ENCODE measurements around the gene ISL2.
A peak's percentile ranks its signal among the peaks of the same experiment; 100 is the strongest.
"Not testable (repeated sequence)": the region's sequence is repeated elsewhere in the genome, so short reads cannot be mapped to it uniquely, and the experiment has no call there.

Gene ISL2

DNA sequence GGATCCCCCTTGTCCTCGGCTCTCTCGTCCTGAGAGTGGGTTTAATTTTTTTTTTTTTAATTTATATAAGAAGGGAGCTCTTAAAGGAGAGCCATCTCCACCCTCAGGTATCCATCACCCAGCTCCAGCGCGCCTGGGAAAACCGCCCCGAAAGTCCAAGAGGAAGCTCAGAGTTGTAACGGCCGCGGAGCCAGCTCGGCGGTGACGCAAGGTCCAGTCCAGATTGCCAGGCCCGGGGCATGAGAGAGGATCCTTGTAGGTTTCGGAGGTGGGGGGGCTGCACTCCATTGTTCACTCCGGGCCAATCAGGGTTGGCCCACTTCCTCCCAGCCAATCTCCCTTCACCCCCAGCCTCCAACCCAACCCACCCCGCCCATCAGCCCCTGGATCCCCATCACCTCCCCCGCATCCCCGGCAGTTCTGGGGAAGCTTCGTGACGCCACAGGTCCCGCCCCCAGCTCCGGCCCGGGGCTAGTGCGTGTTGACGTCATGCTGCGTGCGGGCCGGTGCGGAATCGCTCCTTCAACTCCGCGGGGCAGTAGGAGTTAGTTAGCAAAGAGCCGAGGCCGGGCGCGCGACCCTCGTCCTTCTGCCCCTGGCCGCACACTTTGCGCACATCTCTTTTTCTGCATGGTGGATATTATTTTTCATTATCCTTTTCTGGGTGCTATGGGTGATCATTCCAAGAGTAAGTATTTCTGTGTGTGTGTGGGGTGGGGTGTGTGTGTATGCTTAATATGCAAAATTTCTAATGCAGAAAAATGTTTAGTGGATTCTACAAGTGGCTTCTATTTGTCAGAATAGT, at the start of gene ISL2:
TSS of gene ISL2 (plus strand) at position 520 of the 805 bp plus-strand sequence. CDS start at position 631, 111 bp downstream.
- DNase-seq = peak; percentile 64

GRCh38 chr15:76289582-76289981, 47.0 kb upstream of the ISL2 start:
- DNase-seq = no peak

DNA sequence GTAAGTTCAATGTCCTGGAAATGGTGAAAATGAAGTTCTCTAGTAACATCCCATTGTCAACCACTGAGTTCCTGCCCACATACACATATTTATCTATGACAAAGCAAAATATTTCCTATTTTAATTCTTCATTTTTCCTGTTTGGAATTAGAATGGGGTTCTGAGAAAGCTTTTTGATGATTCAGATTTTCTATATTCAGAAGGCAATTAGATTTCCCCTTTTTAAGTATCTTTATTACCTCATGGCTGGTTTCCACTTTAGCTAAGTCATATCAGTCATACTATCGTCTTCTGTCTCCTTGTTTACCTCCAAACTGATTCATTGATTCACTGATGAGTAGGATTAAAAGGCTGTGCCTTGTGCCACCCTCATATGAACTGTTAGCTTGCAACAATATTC, 43.2 kb upstream of the ISL2 start:
- DNase-seq = no peak

- DNase-seq = not testable (repeated sequence)
Observed at GRCh38 chr15:76294463-76294862, 42.1 kb upstream of the ISL2 start.

GRCh38 chr15:76296849-76297248, 39.7 kb upstream of the ISL2 start:
- DNase-seq = no peak

- DNase-seq = not testable (repeated sequence)
Observed at GRCh38 chr15:76297951-76298350, 38.6 kb upstream of the ISL2 start.

DNA sequence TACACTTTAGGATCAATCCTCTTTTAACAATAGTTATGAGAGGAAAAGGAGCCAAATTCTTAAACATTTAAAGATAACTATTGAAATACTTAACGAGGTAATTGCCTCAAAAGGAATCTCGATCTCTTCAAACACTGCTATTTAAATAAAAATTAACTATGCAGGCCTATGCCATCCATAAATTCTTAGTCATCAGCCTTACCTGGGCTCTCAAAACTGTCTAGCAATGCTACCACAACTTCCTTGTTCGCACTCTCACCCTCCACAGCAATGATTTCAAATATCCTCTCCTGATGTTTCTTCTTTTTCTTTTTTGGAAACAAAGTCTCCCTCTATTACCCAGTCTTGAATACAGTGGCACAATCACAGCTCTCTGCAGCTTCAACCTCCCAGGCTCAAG, 37.6 kb upstream of the ISL2 start:
- DNase-seq = no peak

- DNase-seq = no peak
Observed at GRCh38 chr15:76299786-76300185, 36.8 kb upstream of the ISL2 start.

DNA sequence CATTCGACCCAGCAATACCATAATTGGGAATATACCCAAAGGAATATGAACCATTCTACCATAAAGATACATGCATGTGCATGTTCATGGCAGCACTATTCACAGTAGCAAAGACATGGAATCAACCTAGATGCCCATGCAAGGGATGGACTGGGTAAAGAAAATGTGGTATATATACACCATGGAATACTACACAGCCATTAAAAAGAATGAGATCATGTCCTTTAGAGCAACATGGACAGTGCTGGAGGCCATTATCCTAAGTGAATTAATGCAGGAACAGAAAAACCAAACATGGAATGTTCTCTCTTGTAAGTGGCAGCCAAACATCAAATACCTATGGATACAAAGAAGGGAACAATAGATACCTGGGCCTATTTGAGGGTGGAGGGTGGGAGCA, 32.7 kb upstream of the ISL2 start:
- DNase-seq = no peak

- no peak for DNase-seq
Observed at GRCh38 chr15:76309601-76310330, 26.8 kb upstream of the ISL2 start.

- no peak for DNase-seq
Observed at GRCh38 chr15:76310475-76311099, 26.0 kb upstream of the ISL2 start.

DNA sequence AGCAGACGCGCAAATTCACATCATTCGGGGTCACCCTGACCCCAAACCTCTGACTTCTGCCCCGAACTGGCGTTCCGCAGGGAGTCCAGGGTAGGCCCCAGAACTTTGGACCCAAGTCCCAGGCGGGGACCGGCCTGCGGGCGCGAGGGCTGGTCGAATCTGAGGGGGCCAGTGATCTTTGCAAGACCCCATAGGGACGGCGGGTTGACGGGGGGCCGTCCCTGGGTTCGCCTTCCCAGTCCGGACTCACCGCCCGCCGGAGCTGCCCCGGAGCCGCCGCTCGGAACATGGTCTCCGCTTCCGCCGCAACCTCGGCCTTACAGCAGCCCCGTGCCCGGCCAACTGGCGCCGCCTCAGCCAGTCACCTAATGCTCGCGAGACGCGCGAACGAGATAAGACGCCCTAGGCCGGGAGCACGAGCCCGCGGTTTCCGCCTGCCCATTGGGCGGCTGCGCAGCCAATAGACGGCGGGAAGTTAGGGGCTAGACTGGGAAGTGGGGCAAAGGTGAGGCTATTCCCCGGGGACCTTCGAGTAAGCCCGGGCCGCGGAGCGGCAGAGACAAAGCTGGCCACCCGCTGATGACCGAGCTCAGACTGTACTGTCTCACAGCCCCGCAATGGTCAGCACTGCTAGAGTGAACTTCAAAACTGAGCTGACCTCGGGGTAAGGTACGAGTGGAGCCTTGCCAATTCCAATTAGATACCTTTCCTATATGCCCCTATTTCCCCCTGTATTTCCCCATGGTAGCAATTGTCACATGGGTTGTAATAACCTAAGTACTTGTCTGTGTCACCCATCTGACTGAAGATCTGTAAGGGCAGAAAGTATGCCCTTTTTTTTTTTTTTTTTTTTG, 25.2 kb upstream of the ISL2 start, which contains the start of gene ETFA:
TSS of gene ETFA (minus strand) at position 370 of the 854 bp plus-strand sequence. CDS start at position 289, 81 bp downstream.
- DNase-seq = peak; percentile 85

DNA sequence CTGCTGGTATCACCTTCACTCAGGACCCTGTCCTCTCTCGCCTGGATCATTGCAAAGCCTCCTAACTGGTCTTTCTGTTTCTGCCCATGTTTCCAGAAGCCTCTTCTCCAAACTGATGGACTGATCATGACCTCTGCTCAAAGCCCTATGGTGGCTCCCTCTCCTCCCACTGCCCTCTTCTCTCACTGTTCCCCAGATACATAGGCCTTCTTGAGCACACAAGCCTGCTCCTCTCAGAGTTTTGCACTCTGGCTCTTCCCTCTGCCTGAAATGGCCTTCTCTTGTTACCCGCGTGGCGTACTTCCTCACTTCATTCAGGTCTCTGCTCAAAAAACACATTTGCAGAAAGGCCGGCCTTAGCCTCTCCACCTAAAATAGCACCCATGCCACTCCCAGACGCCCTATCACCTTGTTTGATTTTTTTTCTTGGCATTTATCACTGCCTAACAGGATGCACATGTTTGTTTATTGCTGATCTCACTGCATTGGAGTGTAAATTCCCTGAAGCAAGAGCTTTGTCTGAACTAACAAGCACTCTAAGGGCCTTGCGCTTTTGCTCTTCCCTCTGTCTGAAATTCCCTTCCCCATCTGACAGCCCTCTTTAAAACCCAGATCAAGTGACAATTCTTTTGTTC, 23.9 kb upstream of the ISL2 start:
- no peak for DNase-seq

DNA sequence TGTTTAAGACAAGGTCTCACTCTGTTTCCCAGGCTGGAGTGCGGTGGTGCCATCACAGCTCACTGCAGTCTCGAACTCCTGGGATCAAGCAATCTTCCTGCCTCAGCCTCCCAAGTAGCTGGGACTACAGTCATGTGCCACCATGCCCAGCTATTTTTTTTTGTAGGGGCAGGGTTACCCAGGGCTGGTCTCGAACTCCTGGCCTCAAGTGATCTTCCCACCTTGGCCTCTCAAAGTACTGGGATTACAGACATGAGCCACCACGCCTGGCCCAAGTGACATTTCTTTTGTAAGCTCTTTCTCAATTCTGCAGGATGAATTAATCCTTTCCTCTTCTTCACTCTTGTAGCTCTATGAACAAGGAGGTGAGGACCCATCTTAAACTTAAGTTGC, 23.4 kb upstream of the ISL2 start:
- DNase-seq = not testable (repeated sequence)

DNA sequence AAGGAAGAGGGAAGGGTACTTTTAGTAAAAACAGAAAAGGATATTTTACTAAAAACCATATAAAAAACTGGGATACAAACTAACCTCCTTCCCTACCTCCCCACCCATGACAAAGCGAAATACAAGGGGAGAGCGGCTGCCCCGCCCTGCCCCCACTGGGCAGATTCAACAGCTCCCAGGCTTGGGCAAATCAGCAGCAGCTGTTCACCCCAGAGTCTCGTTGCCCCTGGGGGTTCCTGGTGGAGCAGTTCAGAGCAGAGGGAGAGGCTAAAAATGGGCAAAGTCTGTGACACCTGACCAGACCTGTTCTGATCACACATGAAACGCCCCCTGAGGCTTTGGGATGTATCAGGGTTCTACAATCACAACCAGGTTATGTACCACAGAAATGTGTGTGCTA, 22.8 kb upstream of the ISL2 start:
- no peak for DNase-seq

DNA sequence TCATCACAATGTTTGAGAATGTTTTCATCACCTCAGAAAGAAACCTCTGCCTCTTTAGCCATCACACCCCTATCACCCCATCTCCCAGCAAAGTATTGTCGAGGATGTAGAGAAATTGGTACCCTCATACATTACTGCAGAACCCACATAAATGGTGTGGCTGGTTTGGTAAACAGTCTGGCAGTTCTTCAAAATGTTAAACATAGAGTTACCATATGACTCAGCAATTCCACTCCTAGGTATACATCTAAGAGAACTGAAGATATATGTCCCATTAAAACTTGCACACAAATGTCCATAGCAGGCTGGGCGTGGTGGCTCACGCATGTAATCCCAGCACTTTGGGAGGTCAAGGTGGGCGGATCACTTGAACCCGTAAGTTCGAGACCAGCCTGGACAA, 16.6 kb upstream of the ISL2 start:
- DNase-seq = no peak

- no peak for DNase-seq
Observed at GRCh38 chr15:76321171-76321570, 15.4 kb upstream of the ISL2 start.

GRCh38 chr15:76321602-76322001, 15.0 kb upstream of the ISL2 start:
- no peak for DNase-seq

DNA sequence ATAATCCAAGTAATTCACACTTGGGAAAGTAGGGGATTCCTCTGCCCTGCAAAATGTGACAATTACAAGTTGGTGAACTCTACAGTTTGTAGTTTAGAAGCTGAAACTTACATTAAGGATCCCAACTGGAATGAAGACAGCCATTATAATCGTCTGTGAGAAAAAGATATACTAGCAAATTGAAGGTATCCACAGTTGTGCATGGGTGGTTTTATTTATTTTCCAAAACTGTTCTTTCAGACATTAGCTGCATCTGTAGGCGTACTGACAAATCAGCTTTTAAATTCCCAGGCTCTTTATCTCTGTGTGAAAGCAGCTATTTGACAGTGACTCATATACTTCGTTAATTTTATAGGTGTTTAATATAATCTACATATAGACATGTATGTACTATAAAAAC, 12.5 kb upstream of the ISL2 start:
- DNase-seq = no peak

DNA sequence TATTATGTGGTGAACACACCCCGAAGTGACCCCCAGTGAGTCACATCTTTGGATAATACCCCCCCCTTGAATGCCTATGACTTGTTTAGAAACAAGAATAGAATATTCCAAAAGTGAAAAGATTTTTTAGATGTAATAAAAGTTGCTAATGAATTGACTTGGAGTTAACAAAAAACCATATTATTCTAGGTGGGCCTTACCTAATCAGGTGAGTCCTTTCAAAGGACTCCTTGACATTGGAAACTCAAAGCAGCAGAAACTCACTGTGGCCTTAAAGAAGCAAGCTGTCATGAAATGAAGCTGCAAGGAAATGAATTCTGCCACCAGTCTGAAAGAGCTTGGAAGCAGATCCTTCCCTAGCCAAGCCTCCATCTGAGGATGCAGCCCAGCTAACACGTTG, 10.9 kb upstream of the ISL2 start:
- DNase-seq = no peak

DNA sequence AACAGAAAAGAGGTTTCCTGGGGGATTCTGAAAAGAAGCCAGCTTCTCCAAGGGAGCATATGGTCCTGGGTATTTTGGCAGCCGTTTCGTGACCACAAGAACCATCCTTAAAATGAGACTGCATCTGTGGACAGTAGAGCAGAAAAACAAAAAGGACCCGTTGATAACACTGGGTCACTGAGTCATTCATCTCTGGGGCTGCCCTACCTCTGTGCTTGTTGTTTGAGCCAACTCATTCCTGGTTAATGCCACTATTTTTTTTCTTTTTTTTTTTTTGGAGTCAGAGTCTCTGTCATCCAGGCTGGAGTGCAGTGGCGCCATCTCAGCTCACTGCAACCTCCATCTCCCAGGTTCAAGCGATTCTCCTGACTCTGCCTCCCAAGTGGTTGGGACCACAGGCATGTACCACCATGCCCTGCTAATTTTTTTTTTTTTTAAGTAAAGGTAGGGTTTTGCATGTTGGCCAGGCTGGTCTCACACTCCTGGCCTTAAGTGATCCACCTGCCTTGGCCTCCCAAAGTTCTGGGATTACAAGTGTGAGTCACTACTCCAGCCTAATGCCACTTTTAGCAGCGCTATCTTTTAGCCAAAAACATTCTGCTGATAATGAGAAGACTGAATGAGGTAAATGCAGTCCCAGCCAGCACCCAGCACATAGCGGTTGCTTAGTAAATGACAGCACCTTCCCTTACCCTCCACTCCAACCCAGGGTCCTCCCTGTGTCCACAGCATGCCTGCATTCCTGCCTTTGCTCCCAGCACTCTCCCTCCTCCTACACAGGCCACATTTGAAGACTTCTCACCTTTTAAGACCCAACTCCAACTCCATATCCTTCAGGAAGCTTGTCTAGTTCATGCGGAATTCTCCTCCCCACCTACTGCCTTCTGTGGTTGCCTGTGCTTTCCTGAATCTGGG, 9.1 kb upstream of the ISL2 start:
- no peak for DNase-seq
